Activated CD4-positive, alpha-beta memory T cell treated with anti-CD3 and anti-CD28 coated beads for 36 hours (primary cell): ENCODE data around the gene LCA5. TPM values are rescaled to one million over a fixed set of nuclear protein-coding genes. Genes with fewer than 3 reads are reported as not detected.

Experiments used
- CTCF ChIA-PET: fragments of 350-600 bp; sonication (Branson Sonifier 250); formaldehyde crosslinking; loops from one replicate; lab custom pipeline; 2021; ENCODE audit warnings: antibody characterized with exemption, inconsistent platforms; lab: Charles Lee
- POLR2A ChIA-PET: fragments of 350-600 bp; sonication (Branson Sonifier 250); formaldehyde crosslinking; loops from one replicate; lab custom pipeline; 2021; ENCODE audit warnings: antibody characterized with exemption; lab: Charles Lee
- DNase-seq: peaks from one replicate; pipeline ENCODE4 v3.0.0-alpha.2; 2020
- H3K27ac Mint-ChIP-seq: one replicate; pipeline ENCODE4 v1.8.0; 2021; ENCODE audit warnings: mixed read lengths
- H3K27me3 Mint-ChIP-seq: one replicate; pipeline ENCODE4 v1.8.0; 2021; ENCODE audit warnings: mixed read lengths
- H3K36me3 Mint-ChIP-seq: one replicate; pipeline ENCODE4 v1.8.0; 2021; ENCODE audit warnings: mixed read lengths
- H3K4me1 Mint-ChIP-seq: one replicate; pipeline ENCODE4 v1.8.0; 2021; ENCODE audit warnings: low read depth, mixed read lengths
- H3K4me3 Mint-ChIP-seq: one replicate; pipeline ENCODE4 v1.8.0; 2021; ENCODE audit warnings: mild to moderate bottlenecking, mixed read lengths
- H3K9me3 Mint-ChIP-seq: one replicate; pipeline ENCODE4 v1.8.0; 2021; ENCODE audit warnings: mixed read lengths
- intact Hi-C: fragments of 100-400 bp; cut with micrococcal nuclease; formaldehyde crosslinking; loops from one replicate; pipeline ENCODE4 v1.15.1; 2023
- total RNA-seq, 2 experiments: library from RNA; stranded (reverse); gene quantifications; one replicate each; pipeline ENCODE4 v1.2.3, GENCODE V29; 2021

LCA5 gene
- total RNA-seq, 2 experiments from 2014 or later = 0.15 to 0.21 TPM

- ChIA-PET CTCF (no interaction called here), POLR2A (no interaction called here)
- no peaks in the 10 kb centered on the region for H3K9me3 Mint-ChIP-seq
- H3K4me1 Mint-ChIP-seq = no peaks in the 10 kb centered on the region
- no peaks in the 10 kb centered on the region for H3K27me3 Mint-ChIP-seq
- intact Hi-C loops = no loop called here
- no peak overlapping the region for H3K27ac Mint-ChIP-seq
- H3K36me3 Mint-ChIP-seq = no peaks in the 10 kb centered on the region
- no peak for DNase-seq
- H3K4me3 Mint-ChIP-seq = no peak overlapping the region
These were observed 42.0 kb downstream of the LCA5 start for GRCh38 chr6:79495246-79495645.

- Mint-ChIP-seq H3K27ac (no peak overlapping the region), H3K9me3 (no peaks in the 10 kb centered on the region), H3K4me1 (no peaks in the 10 kb centered on the region), H3K4me3 (no peak overlapping the region), H3K36me3 (no peaks in the 10 kb centered on the region), H3K27me3 (no peaks in the 10 kb centered on the region)
- ChIA-PET CTCF (no interaction called here), POLR2A (no interaction called here)
- intact Hi-C loops = no loop called here
- DNase-seq = no peak
These were observed 42.4 kb downstream of the LCA5 start for GRCh38 chr6:79494841-79495240.

GRCh38 chr6:79470728-79471127, 66.5 kb downstream of the LCA5 start:
- peaks cover 17% of the 10 kb centered on the region for H3K27me3 Mint-ChIP-seq
- no peaks in the 10 kb centered on the region for H3K4me1 Mint-ChIP-seq
- no peak overlapping the region for H3K4me3 Mint-ChIP-seq
- POLR2A ChIA-PET = no interaction called here
- H3K27ac Mint-ChIP-seq = no peak overlapping the region
- CTCF ChIA-PET = no interaction called here
- intact Hi-C loops = no loop called here
- H3K36me3 Mint-ChIP-seq = no peaks in the 10 kb centered on the region
- no peak for DNase-seq
- H3K9me3 Mint-ChIP-seq = no peaks in the 10 kb centered on the region

GRCh38 chr6:79469376-79470246, 67.6 kb downstream of the LCA5 start:
- Mint-ChIP-seq H3K4me3 (no peak overlapping the region), H3K9me3 (no peaks in the 10 kb centered on the region), H3K36me3 (no peaks in the 10 kb centered on the region), H3K4me1 (no peaks in the 10 kb centered on the region), H3K27me3 (peaks cover 17% of the 10 kb centered on the region), H3K27ac (no peak overlapping the region)
- ChIA-PET POLR2A (no interaction called here), CTCF (no interaction called here)
- intact Hi-C loops = no loop called here
- no peak for DNase-seq

GRCh38 chr6:79468587-79468986, 68.6 kb downstream of the LCA5 start:
- Mint-ChIP-seq H3K4me3 (no peak overlapping the region), H3K4me1 (no peaks in the 10 kb centered on the region), H3K27ac (no peak overlapping the region), H3K36me3 (no peaks in the 10 kb centered on the region), H3K9me3 (no peaks in the 10 kb centered on the region), H3K27me3 (peaks cover 17% of the 10 kb centered on the region)
- DNase-seq = no peak
- intact Hi-C loops = no loop called here
- CTCF ChIA-PET = no interaction called here
- POLR2A ChIA-PET = no interaction called here

- POLR2A ChIA-PET = no interaction called here
- intact Hi-C loops = no loop called here
- Mint-ChIP-seq H3K9me3 (no peaks in the 10 kb centered on the region), H3K27ac (no peak overlapping the region), H3K36me3 (no peaks in the 10 kb centered on the region), H3K4me1 (no peaks in the 10 kb centered on the region), H3K27me3 (peaks cover 17% of the 10 kb centered on the region), H3K4me3 (no peak overlapping the region)
- CTCF ChIA-PET = no interaction called here
- DNase-seq = no peak
These were observed 69.1 kb downstream of the LCA5 start for GRCh38 chr6:79468116-79468515.

GRCh38 chr6:79467716-79468115, 69.5 kb downstream of the LCA5 start:
- CTCF ChIA-PET = no interaction called here
- POLR2A ChIA-PET = no interaction called here
- H3K4me1 Mint-ChIP-seq = no peaks in the 10 kb centered on the region
- no peak overlapping the region for H3K4me3 Mint-ChIP-seq
- H3K27me3 Mint-ChIP-seq = peaks cover 17% of the 10 kb centered on the region
- no peak overlapping the region for H3K27ac Mint-ChIP-seq
- DNase-seq = no peak
- no peaks in the 10 kb centered on the region for H3K36me3 Mint-ChIP-seq
- intact Hi-C loops = no loop called here
- no peaks in the 10 kb centered on the region for H3K9me3 Mint-ChIP-seq

GRCh38 chr6:79466207-79466834, 70.9 kb downstream of the LCA5 start:
- H3K27ac Mint-ChIP-seq = no peak overlapping the region
- ChIA-PET POLR2A (no interaction called here), CTCF (interaction anchor here (0.8 kb wide), 1 partner anchor 10 kb away, joined by 3 read pairs; no protein-coding TSS in a partner anchor)
- no peaks in the 10 kb centered on the region for H3K36me3 Mint-ChIP-seq
- no peak overlapping the region for H3K4me3 Mint-ChIP-seq
- DNase-seq = no peak
- intact Hi-C loops = no loop called here
- no peaks in the 10 kb centered on the region for H3K9me3 Mint-ChIP-seq
- peaks cover 15% of the 10 kb centered on the region for H3K27me3 Mint-ChIP-seq
- H3K4me1 Mint-ChIP-seq = no peaks in the 10 kb centered on the region

GRCh38 chr6:79465381-79465780, 71.8 kb downstream of the LCA5 start:
- peaks cover 15% of the 10 kb centered on the region for H3K27me3 Mint-ChIP-seq
- ChIA-PET CTCF (no interaction called here), POLR2A (no interaction called here)
- H3K4me3 Mint-ChIP-seq = no peak overlapping the region
- H3K27ac Mint-ChIP-seq = no peak overlapping the region
- no peak for DNase-seq
- no peaks in the 10 kb centered on the region for H3K9me3 Mint-ChIP-seq
- intact Hi-C loops = no loop called here
- no peaks in the 10 kb centered on the region for H3K36me3 Mint-ChIP-seq
- H3K4me1 Mint-ChIP-seq = no peaks in the 10 kb centered on the region

- CTCF ChIA-PET = no interaction called here
- Mint-ChIP-seq H3K9me3 (no peaks in the 10 kb centered on the region), H3K27me3 (peaks cover 8% of the 10 kb centered on the region), H3K27ac (no peak overlapping the region), H3K36me3 (no peaks in the 10 kb centered on the region), H3K4me1 (no peaks in the 10 kb centered on the region), H3K4me3 (no peak overlapping the region)
- intact Hi-C loops = no loop called here
- DNase-seq = no peak
- POLR2A ChIA-PET = no interaction called here
These were observed 73.6 kb downstream of the LCA5 start for GRCh38 chr6:79463621-79464050.

- POLR2A ChIA-PET = no interaction called here
- H3K9me3 Mint-ChIP-seq = peaks cover 2% of the 10 kb centered on the region
- intact Hi-C loops = no loop called here
These were observed 76.0 kb downstream of the LCA5 start for GRCh38 chr6:79461205-79461604.

GRCh38 chr6:79455446-79455845, 81.8 kb downstream of the LCA5 start:
- H3K4me1 Mint-ChIP-seq = no peaks in the 10 kb centered on the region
- ChIA-PET CTCF (no interaction called here), POLR2A (no interaction called here)
- H3K36me3 Mint-ChIP-seq = no peaks in the 10 kb centered on the region
- peaks cover 2% of the 10 kb centered on the region for H3K9me3 Mint-ChIP-seq
- no peaks in the 10 kb centered on the region for H3K27me3 Mint-ChIP-seq
- H3K27ac Mint-ChIP-seq = no peak overlapping the region
- intact Hi-C loops = no loop called here
- H3K4me3 Mint-ChIP-seq = no peak overlapping the region
- no peak for DNase-seq

More at GRCh38 chr6:79461205-79461604, 76.0 kb downstream of the LCA5 start:
- CTCF ChIA-PET = no interaction called here
- H3K27me3 Mint-ChIP-seq = no peaks in the 10 kb centered on the region
- no peaks in the 10 kb centered on the region for H3K36me3 Mint-ChIP-seq
- no peaks in the 10 kb centered on the region for H3K4me1 Mint-ChIP-seq
- H3K27ac Mint-ChIP-seq = no peak overlapping the region
- no peak for DNase-seq
- H3K4me3 Mint-ChIP-seq = no peak overlapping the region
